ENCODE results near the gene ZBTB7C. TPM values are rescaled to one million over a fixed set of nuclear protein-coding genes. Genes with fewer than 3 reads are reported as not detected.
A peak's percentile ranks its signal among the peaks of the same experiment; 100 is the strongest.

Gene ZBTB7C
- polyA plus RNA-seq, 1 of the 3 experiments (the other 2 are of a cell fraction): 0.05 TPM

DNA sequence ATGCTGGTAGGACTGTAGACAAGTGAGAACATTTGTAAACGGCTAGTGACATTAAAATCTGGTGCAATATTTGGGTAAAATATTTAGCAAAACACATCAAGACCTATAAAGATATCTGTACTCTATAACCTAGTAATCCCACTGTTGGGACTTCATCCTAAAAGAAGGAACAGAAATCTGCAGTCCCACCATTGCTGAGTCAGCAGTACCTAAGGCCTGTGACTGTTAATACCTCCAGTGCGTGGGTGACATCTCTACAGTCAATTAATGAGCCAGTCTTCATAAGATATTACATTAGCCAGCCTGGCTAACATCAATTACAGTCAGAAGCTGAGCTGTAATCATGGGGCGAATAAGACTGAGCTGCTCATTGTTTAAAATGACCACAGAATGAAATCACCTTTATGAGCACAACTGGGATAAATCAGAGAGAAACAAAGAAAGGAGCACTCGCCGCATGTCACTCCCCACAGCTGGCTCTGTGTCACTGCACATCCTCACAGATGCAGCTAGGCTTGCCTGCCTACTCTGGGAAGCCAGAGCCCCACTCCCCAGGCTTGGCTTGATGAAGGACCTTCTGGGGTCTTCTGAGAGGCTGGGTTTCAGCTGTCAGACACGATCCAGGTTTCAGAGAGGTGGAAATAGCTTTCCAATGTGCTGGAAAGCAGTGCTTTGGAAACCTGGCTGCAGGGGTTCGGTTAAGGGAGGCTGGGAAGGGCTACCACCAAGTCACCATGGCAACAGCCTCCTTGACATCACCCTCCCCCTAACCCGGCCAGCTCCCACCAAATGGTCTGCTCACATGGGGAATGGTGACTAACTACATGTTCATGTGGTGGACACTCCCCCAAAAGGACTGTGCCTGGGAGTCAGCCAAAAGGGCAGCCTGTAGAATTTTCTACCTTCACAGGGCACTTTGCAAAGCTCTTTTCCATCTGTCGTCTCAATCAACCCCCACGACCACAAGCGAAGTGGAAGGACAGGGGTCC is 145.0 kb downstream of the ZBTB7C start:
- no peak overlapping the region for H2AFZ ChIP-seq (ENCODE audit: low read depth)
- CTCF ChIA-PET: interaction anchor here (1.0 to 1.3 kb wide), 4 partner anchors 28 to 233 kb away, joined by 3 to 7 read pairs (median 4); no protein-coding TSS in a partner anchor
- no peaks in the 10 kb centered on the region for H3K9me2 ChIP-seq
- TF ChIP-seq RAD21 (IDR thresholded peaks at IDR 0.05; ENCODE audit: low read length) (no peak), EP300 (IDR thresholded peaks at IDR 0.05; ENCODE audit: borderline replicate concordance in 1 of 2, low read depth in 1 of 2, low read length in 1 of 2) (peak in 1 of 2 experiments; percentile 37; a peak in 1 of 4 replicates), FOXM1 (IDR thresholded peaks at IDR 0.05; ENCODE audit: low read depth) (no peak), MXI1 (IDR thresholded peaks at IDR 0.05; ENCODE audit: low read depth, low read length) (peak; percentile 25; the same call in 1 of the 2 replicates), CTCF (IDR thresholded peaks at IDR 0.05) (no peak), USF1 (IDR thresholded peaks at IDR 0.05; ENCODE audit: borderline replicate concordance, low read depth) (no peak), RFX5 (IDR thresholded peaks at IDR 0.05; ENCODE audit: low read length) (no peak), EZH2phosphoT487 (IDR thresholded peaks at IDR 0.05; ENCODE audit: borderline replicate concordance, low read depth) (no peak), ZBTB33 (IDR thresholded peaks at IDR 0.05; ENCODE audit: borderline replicate concordance, low read depth) (no peak), SIN3A (IDR thresholded peaks at IDR 0.05; ENCODE audit: borderline replicate concordance, low read depth, low read length) (no peak), FOXJ3 (CRISPR knock-in tag; IDR thresholded peaks at IDR 0.05) (peak; percentile 25; the same call in 1 of the 2 replicates), MEF2A (IDR thresholded peaks at IDR 0.05; ENCODE audit: borderline replicate concordance, low read depth) (no peak), RCOR1 (IDR thresholded peaks at IDR 0.05; ENCODE audit: low read length) (no peak), TCF12 (IDR thresholded peaks at IDR 0.05) (no peak), NRF1 (IDR thresholded peaks at IDR 0.05; ENCODE audit: low read depth, low read length) (no peak), CHD2 (IDR thresholded peaks at IDR 0.05; ENCODE audit: low read length, partially characterized antibody) (peak; percentile 26)
- TF ChIP-seq, protein P1, sequence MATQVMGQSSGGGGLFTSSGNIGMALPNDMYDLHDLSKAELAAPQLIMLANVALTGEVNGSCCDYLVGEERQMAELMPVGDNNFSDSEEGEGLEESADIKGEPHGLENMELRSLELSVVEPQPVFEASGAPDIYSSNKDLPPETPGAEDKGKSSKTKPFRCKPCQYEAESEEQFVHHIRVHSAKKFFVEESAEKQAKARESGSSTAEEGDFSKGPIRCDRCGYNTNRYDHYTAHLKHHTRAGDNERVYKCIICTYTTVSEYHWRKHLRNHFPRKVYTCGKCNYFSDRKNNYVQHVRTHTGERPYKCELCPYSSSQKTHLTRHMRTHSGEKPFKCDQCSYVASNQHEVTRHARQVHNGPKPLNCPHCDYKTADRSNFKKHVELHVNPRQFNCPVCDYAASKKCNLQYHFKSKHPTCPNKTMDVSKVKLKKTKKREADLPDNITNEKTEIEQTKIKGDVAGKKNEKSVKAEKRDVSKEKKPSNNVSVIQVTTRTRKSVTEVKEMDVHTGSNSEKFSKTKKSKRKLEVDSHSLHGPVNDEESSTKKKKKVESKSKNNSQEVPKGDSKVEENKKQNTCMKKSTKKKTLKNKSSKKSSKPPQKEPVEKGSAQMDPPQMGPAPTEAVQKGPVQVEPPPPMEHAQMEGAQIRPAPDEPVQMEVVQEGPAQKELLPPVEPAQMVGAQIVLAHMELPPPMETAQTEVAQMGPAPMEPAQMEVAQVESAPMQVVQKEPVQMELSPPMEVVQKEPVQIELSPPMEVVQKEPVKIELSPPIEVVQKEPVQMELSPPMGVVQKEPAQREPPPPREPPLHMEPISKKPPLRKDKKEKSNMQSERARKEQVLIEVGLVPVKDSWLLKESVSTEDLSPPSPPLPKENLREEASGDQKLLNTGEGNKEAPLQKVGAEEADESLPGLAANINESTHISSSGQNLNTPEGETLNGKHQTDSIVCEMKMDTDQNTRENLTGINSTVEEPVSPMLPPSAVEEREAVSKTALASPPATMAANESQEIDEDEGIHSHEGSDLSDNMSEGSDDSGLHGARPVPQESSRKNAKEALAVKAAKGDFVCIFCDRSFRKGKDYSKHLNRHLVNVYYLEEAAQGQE (IDR thresholded peaks at IDR 0.05; ENCODE audit: low read depth, low read length): no peak
- TF ChIP-seq, protein P2, sequence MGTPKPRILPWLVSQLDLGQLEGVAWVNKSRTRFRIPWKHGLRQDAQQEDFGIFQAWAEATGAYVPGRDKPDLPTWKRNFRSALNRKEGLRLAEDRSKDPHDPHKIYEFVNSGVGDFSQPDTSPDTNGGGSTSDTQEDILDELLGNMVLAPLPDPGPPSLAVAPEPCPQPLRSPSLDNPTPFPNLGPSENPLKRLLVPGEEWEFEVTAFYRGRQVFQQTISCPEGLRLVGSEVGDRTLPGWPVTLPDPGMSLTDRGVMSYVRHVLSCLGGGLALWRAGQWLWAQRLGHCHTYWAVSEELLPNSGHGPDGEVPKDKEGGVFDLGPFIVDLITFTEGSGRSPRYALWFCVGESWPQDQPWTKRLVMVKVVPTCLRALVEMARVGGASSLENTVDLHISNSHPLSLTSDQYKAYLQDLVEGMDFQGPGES (IDR thresholded peaks at IDR 0.05; ENCODE audit: low read depth, low read length): no peak
- TF ChIP-seq, protein P3, sequence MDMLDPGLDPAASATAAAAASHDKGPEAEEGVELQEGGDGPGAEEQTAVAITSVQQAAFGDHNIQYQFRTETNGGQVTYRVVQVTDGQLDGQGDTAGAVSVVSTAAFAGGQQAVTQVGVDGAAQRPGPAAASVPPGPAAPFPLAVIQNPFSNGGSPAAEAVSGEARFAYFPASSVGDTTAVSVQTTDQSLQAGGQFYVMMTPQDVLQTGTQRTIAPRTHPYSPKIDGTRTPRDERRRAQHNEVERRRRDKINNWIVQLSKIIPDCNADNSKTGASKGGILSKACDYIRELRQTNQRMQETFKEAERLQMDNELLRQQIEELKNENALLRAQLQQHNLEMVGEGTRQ (IDR thresholded peaks at IDR 0.05; ENCODE audit: borderline replicate concordance, low read depth, low read length): no peak
- H3K36me3 ChIP-seq (replicated peaks in 1 of 2; ENCODE audit: control insufficient read depth in 1 of 2, insufficient read depth in 2 of 2, low read length in 1 of 2): no peaks in the 10 kb centered on the region
- POLR2A ChIA-PET: no interaction called here
- H3K27ac ChIP-seq (ENCODE audit: low read depth in 2 of 2, low read length in 1 of 2): peak overlapping the region in 1 of 2 experiments; percentile 75; a peak in 2 of 4 replicates
- no peaks in the 10 kb centered on the region for H3K27me3 ChIP-seq (ENCODE audit: insufficient read depth)
- H3K79me2 ChIP-seq (ENCODE audit: insufficient read depth): no peaks in the 10 kb centered on the region
- no peaks in the 10 kb centered on the region for H3F3A ChIP-seq (replicated peaks; ENCODE audit: insufficient read depth)
- peaks cover 0 to 40% of the 10 kb centered on the region in 2 experiments; a peak in 2 of 4 replicates for H3K4me1 ChIP-seq (ENCODE audit: control insufficient read depth in 1 of 2, insufficient read depth in 2 of 2, low read depth in 1 of 2, low read length in 1 of 2)
- H3K4me3 ChIP-seq (ENCODE audit: low read depth in 2 of 2, low read length in 1 of 2): no peak overlapping the region
- no peak overlapping the region for H3K4me2 ChIP-seq
- H4K20me1 ChIP-seq (ENCODE audit: insufficient read depth): no peaks in the 10 kb centered on the region
- no peaks in the 10 kb centered on the region for H3K9me3 ChIP-seq
- 50% methylated on average over 9 of the region's 11 CpGs for WGBS (ENCODE audit: low lambda C conversion rate)
- DNase-seq: peak; percentile 30
- no peak overlapping the region for H3K9ac ChIP-seq

Measured in SK-N-SH (cell line).